Fibroblast of lung (primary cell): ENCODE data around the gene CNDP2. TPM values are rescaled to one million over a fixed set of nuclear protein-coding genes. Genes with fewer than 3 reads are reported as not detected.

Experiments
- DNase-seq, 2 donors: peaks; one replicate each; pipeline versions ENCODE4 v3.0.0 to v3.0.0-alpha.2; 2010; ENCODE audit warnings: low read depth in 2 of 2
- H2AFZ ChIP-seq: 2 replicates; pipeline ENCODE4 v1.5.1; 2012; ENCODE audit warnings: low read length, control low read depth, inconsistent platforms
- H3K27ac ChIP-seq: 2 replicates; pipeline ENCODE4 v1.5.1; 2011; ENCODE audit warnings: low read length, control low read depth; ENCODE audit not compliant: insufficient read depth
- H3K27me3 ChIP-seq: 2 replicates; pipeline ENCODE4 v1.5.1; 2011; ENCODE audit warnings: mild to moderate bottlenecking, low read length; ENCODE audit not compliant: control insufficient read depth, insufficient read depth
- H3K36me3 ChIP-seq: 2 replicates; pipeline ENCODE4 v1.5.1; 2011; ENCODE audit warnings: low read length; ENCODE audit not compliant: control insufficient read depth, insufficient read depth
- H3K4me1 ChIP-seq: 2 replicates; pipeline ENCODE4 v1.5.1; 2011; ENCODE audit warnings: low read length; ENCODE audit not compliant: control insufficient read depth, insufficient read depth; ENCODE audit errors: extremely low read depth
- H3K4me2 ChIP-seq: 2 replicates; pipeline ENCODE4 v1.5.1; 2011; ENCODE audit warnings: low read length, control low read depth; ENCODE audit not compliant: insufficient read depth; ENCODE audit errors: extremely low read depth
- H3K4me3 ChIP-seq, 4 experiments: fragments of 200-600 bp in 1 of 4; sonication (generic) in 1 of 4; replicated peaks in 1 of 4; 2 replicates each; pipeline ENCODE4 v1.5.1; 2011 to 2016; ENCODE audit warnings: low read length in 4 of 4, low read depth in 3 of 4, mild to moderate bottlenecking in 3 of 4, control low read depth in 2 of 4, inconsistent platforms in 1 of 4, mixed read lengths in 1 of 4; ENCODE audit not compliant: insufficient read depth in 1 of 4; ENCODE audit errors: control extremely low read depth in 1 of 4
- H3K79me2 ChIP-seq: 2 replicates; pipeline ENCODE4 v1.5.1; 2012; ENCODE audit warnings: mild to moderate bottlenecking, low read length, inconsistent platforms; ENCODE audit not compliant: control insufficient read depth, insufficient read depth
- H3K9ac ChIP-seq: 2 replicates; pipeline ENCODE4 v1.5.1; 2011; ENCODE audit warnings: mild to moderate bottlenecking, low read length, control low read depth; ENCODE audit not compliant: insufficient read depth
- H3K9me3 ChIP-seq: 2 replicates; pipeline ENCODE4 v1.5.1; 2012; ENCODE audit warnings: low read depth, low read length; ENCODE audit not compliant: control insufficient read depth, insufficient read depth
- H4K20me1 ChIP-seq: 2 replicates; pipeline ENCODE4 v1.5.1; 2011; ENCODE audit warnings: low read length; ENCODE audit not compliant: control insufficient read depth, insufficient read depth; ENCODE audit errors: extremely low read depth
- EZH2 ChIP-seq: IDR thresholded peaks from 2 replicates; pipeline ENCODE4 v1.5.1; 2012; ENCODE audit warnings: low read length, control low read depth, mild to moderate bottlenecking; ENCODE audit errors: missing control alignments
- polyA plus RNA-seq, 2 donors: library from polyadenylated mRNA; depleted of rRNA in 1 of 2; stranded (reverse) in 1 of 2; unstranded in 1 of 2; fragments of >200 nt; gene quantifications; 2 replicates each; pipeline ENCODE4 v1.2.1, GENCODE V29; 2011 to 2012; ENCODE audit warnings: missing spikeins in 1 of 2
- total RNA-seq: library from RNA; depleted of rRNA; stranded (reverse); fragments of >200 nt; gene quantifications from 2 replicates; pipeline ENCODE4 v1.2.1, GENCODE V29; 2014
- TF ChIP-seq, protein P1 (sequence below), 2 donors: IDR thresholded peaks in 1 of 2; conservative IDR thresholded peaks in 1 of 2; 1 replicate in 1 of 2; 2 replicates in 1 of 2; pipeline ENCODE4 v1.5.1; 2011 to 2012; ENCODE audit warnings: low read length in 2 of 2, control low read depth in 1 of 2, inconsistent platforms in 1 of 2, low read depth in 1 of 2, mild to moderate bottlenecking in 1 of 2

The CNDP2 gene
- total and polyA plus RNA-seq, 2 donors (not counting 1 experiment from before 2014, with no cell fraction given) = 41.8 to 69.8 TPM

- peaks cover 18% of the 10 kb centered on the region for H3K27me3 ChIP-seq
- H4K20me1 ChIP-seq = no peaks in the 10 kb centered on the region
- H3K79me2 ChIP-seq = no peaks in the 10 kb centered on the region
- H3K27ac ChIP-seq = no peak overlapping the region
- H3K9me3 ChIP-seq = no peaks in the 10 kb centered on the region
- TF ChIP-seq, protein P1, sequence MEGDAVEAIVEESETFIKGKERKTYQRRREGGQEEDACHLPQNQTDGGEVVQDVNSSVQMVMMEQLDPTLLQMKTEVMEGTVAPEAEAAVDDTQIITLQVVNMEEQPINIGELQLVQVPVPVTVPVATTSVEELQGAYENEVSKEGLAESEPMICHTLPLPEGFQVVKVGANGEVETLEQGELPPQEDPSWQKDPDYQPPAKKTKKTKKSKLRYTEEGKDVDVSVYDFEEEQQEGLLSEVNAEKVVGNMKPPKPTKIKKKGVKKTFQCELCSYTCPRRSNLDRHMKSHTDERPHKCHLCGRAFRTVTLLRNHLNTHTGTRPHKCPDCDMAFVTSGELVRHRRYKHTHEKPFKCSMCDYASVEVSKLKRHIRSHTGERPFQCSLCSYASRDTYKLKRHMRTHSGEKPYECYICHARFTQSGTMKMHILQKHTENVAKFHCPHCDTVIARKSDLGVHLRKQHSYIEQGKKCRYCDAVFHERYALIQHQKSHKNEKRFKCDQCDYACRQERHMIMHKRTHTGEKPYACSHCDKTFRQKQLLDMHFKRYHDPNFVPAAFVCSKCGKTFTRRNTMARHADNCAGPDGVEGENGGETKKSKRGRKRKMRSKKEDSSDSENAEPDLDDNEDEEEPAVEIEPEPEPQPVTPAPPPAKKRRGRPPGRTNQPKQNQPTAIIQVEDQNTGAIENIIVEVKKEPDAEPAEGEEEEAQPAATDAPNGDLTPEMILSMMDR (conservative IDR thresholded peaks at IDR 0.05 in 1 of 2, IDR thresholded peaks at IDR 0.05 in 1 of 2; ENCODE audit: low read depth in 1 of 2, low read length in 2 of 2) = no peak
- no peak for TF ChIP-seq EZH2
- H2AFZ ChIP-seq = no peak overlapping the region
- DNase-seq = no peak
- no peak overlapping the region for H3K4me2 ChIP-seq
- H3K4me3 ChIP-seq = no peak overlapping the region
- H3K4me1 ChIP-seq = no peaks in the 10 kb centered on the region
- no peak overlapping the region for H3K9ac ChIP-seq
- H3K36me3 ChIP-seq = no peaks in the 10 kb centered on the region
Observed at GRCh38 chr18:74460825-74461224, 35.3 kb upstream of the CNDP2 start.

DNA sequence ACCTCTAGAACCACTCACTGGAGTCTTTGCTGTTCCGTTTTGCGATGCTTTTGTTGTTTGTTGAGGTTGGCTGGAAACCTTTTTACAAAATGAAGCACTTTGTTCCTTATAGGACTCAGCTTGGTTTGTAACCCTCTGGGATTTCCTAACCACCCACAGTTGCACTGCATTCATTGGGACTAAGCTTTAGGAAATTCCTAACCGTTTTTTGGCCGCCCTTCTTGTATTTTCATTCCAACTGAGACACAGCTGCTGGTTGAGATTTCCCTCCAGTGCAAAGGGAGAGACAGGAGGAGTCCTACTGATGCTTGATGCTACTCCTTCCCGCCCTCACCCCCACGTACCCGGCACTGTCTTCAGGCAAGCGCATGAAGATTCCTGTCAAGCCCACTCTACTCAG, 32.9 kb upstream of the CNDP2 start:
- Histone ChIP-seq H3K4me3 (no peak overlapping the region), H3K36me3 (no peaks in the 10 kb centered on the region), H3K27me3 (peaks cover 9% of the 10 kb centered on the region), H3K4me1 (no peaks in the 10 kb centered on the region), H3K27ac (no peak overlapping the region), H3K79me2 (no peaks in the 10 kb centered on the region), H4K20me1 (no peaks in the 10 kb centered on the region), H3K9ac (no peak overlapping the region), H3K9me3 (no peaks in the 10 kb centered on the region), H2AFZ (no peak overlapping the region), H3K4me2 (no peak overlapping the region)
- no peak for DNase-seq
- TF ChIP-seq, protein P1 (conservative IDR thresholded peaks at IDR 0.05 in 1 of 2, IDR thresholded peaks at IDR 0.05 in 1 of 2; ENCODE audit: low read depth in 1 of 2, low read length in 2 of 2) = no peak
- no peak for TF ChIP-seq EZH2

GRCh38 chr18:74463983-74464382, 32.2 kb upstream of the CNDP2 start:
- H3K9ac ChIP-seq = no peak overlapping the region
- peaks cover 2% of the 10 kb centered on the region for H3K27me3 ChIP-seq
- no peak overlapping the region for H3K4me3 ChIP-seq
- no peak overlapping the region for H3K4me2 ChIP-seq
- no peaks in the 10 kb centered on the region for H3K79me2 ChIP-seq
- no peak overlapping the region for H2AFZ ChIP-seq
- no peaks in the 10 kb centered on the region for H4K20me1 ChIP-seq
- DNase-seq = no peak
- H3K4me1 ChIP-seq = no peaks in the 10 kb centered on the region
- H3K27ac ChIP-seq = no peak overlapping the region
- no peaks in the 10 kb centered on the region for H3K36me3 ChIP-seq
- H3K9me3 ChIP-seq = no peaks in the 10 kb centered on the region
- TF ChIP-seq, protein P1 (conservative IDR thresholded peaks at IDR 0.05 in 1 of 2, IDR thresholded peaks at IDR 0.05 in 1 of 2; ENCODE audit: low read depth in 1 of 2, low read length in 2 of 2) = no peak
- TF ChIP-seq EZH2 = no peak
